PFSK-1 (cell line): Measurements from ENCODE around the gene NODAL.

Source experiments
- FOXP2 ChIP-seq: optimal IDR thresholded peaks from 2 replicates; pipeline ENCODE3; 2011; ENCODE audit warnings: borderline replicate concordance, control low read depth, inconsistent platforms; ENCODE audit not compliant: insufficient read depth; ENCODE audit errors: extremely low read length, extremely low read depth
- POLR2AphosphoS5 ChIP-seq: IDR thresholded peaks from 2 replicates; pipeline ENCODE4 v1.6.1; 2012; ENCODE audit warnings: low read depth, mild to moderate bottlenecking, control low read depth, low read length, moderate library complexity
- REST ChIP-seq, 2 experiments: IDR thresholded peaks; 2 replicates each; pipeline versions ENCODE4 v1.6.1 to v1.8.0; 2011 to 2012; ENCODE audit warnings: low read depth in 2 of 2, low read length in 2 of 2, control low read depth in 1 of 2, inconsistent platforms in 1 of 2, mild to moderate bottlenecking in 1 of 2, moderate library complexity in 1 of 2; ENCODE audit not compliant: insufficient read depth in 1 of 2
- SIN3A ChIP-seq: IDR thresholded peaks from 2 replicates; pipeline ENCODE4 v1.6.1; 2012; ENCODE audit warnings: mild to moderate bottlenecking, low read length, moderate library complexity, borderline replicate concordance; ENCODE audit not compliant: insufficient read depth
- TAF1 ChIP-seq: IDR thresholded peaks from 2 replicates; pipeline ENCODE4 v1.6.1; 2012; ENCODE audit warnings: low read length, control low read depth, borderline replicate concordance; ENCODE audit not compliant: insufficient read depth

GRCh38 chr10:70396140-70396539 lies 45.3 kb downstream of the NODAL start:
- TF ChIP-seq REST (IDR thresholded peaks at IDR 0.05; ENCODE audit: insufficient read depth in 1 of 2, low read depth in 2 of 2, low read length in 2 of 2) (no peak), SIN3A (no peak), TAF1 (no peak), POLR2AphosphoS5 (no peak), FOXP2 (no peak)
